ENCODE data around the gene FOXE1.

GRCh38 chr9:97819735-97820134, 33.3 kb upstream of the FOXE1 start:
- no peak for TF ChIP-seq EZH2 (IDR thresholded peaks at IDR 0.05; ENCODE audit: low read length, missing control alignments)
- TF ChIP-seq, protein P1, sequence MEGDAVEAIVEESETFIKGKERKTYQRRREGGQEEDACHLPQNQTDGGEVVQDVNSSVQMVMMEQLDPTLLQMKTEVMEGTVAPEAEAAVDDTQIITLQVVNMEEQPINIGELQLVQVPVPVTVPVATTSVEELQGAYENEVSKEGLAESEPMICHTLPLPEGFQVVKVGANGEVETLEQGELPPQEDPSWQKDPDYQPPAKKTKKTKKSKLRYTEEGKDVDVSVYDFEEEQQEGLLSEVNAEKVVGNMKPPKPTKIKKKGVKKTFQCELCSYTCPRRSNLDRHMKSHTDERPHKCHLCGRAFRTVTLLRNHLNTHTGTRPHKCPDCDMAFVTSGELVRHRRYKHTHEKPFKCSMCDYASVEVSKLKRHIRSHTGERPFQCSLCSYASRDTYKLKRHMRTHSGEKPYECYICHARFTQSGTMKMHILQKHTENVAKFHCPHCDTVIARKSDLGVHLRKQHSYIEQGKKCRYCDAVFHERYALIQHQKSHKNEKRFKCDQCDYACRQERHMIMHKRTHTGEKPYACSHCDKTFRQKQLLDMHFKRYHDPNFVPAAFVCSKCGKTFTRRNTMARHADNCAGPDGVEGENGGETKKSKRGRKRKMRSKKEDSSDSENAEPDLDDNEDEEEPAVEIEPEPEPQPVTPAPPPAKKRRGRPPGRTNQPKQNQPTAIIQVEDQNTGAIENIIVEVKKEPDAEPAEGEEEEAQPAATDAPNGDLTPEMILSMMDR (conservative IDR thresholded peaks at IDR 0.05 in 1 of 2, IDR thresholded peaks at IDR 0.05 in 1 of 2; ENCODE audit: low read depth in 1 of 2, low read length in 2 of 2), result no peak

Data from fibroblast of lung (primary cell).